ENCODE measurements around the gene RPS6KA1.
A peak's percentile ranks its signal among the peaks of the same experiment; 100 is the strongest.
"Not testable (repeated sequence)": the region's sequence is repeated elsewhere in the genome, so short reads cannot be mapped to it uniquely, and the experiment has no call there.

The RPS6KA1 gene

GRCh38 chr1:26603856-26604255 is 74.3 kb downstream of the RPS6KA1 start:
- DNase-seq, result no peak

GRCh38 chr1:26607186-26607585 is 77.6 kb downstream of the RPS6KA1 start:
- peak; percentile 48 for DNase-seq

- peak; percentile 47 for DNase-seq
Measured at GRCh38 chr1:26608895-26609294, 79.3 kb downstream of the RPS6KA1 start.

- DNase-seq, result no peak
Measured at GRCh38 chr1:26610781-26611180, 81.2 kb downstream of the RPS6KA1 start.

- not testable (repeated sequence) for DNase-seq
Measured at GRCh38 chr1:26612627-26613026, 83.1 kb downstream of the RPS6KA1 start.

GRCh38 chr1:26614655-26615411 is 85.3 kb downstream of the RPS6KA1 start:
- DNase-seq, result peak; percentile 25

- no peak for DNase-seq
Measured at GRCh38 chr1:26616881-26617280, 87.3 kb downstream of the RPS6KA1 start.

GRCh38 chr1:26618561-26618960 is 89.0 kb downstream of the RPS6KA1 start:
- DNase-seq, result peak; percentile 59
